IPS-20b (cell line): ENCODE data around the gene MYH16.
"Not testable (repeated sequence)": the region's sequence is repeated elsewhere in the genome, so short reads cannot be mapped to it uniquely, and the experiment has no call there.

ENCODE experiments used
- H3K27ac ChIP-seq: one replicate; pipeline ENCODE4 v1.5.1; 2013; ENCODE audit warnings: low read length
- H3K27me3 ChIP-seq: 2 replicates; pipeline ENCODE4 v1.6.1; 2013; ENCODE audit warnings: mild to moderate bottlenecking, low read length, inconsistent platforms; ENCODE audit not compliant: insufficient read depth
- H3K36me3 ChIP-seq: 2 replicates; pipeline ENCODE4 v1.6.1; 2013; ENCODE audit warnings: low read depth, mild to moderate bottlenecking, inconsistent platforms, low read length, moderate library complexity; ENCODE audit not compliant: insufficient read depth
- H3K4me1 ChIP-seq: 2 replicates; pipeline ENCODE4 v1.6.1; 2013; ENCODE audit warnings: mild to moderate bottlenecking, control low read depth, inconsistent platforms, low read length, moderate library complexity; ENCODE audit not compliant: insufficient read depth
- H3K4me3 ChIP-seq: 2 replicates; pipeline ENCODE4 v1.5.1; 2013; ENCODE audit warnings: mild to moderate bottlenecking, low read length, inconsistent platforms
- H3K9ac ChIP-seq: 2 replicates; pipeline ENCODE4 v1.6.1; 2013; ENCODE audit warnings: low read depth, mild to moderate bottlenecking, inconsistent platforms, low read length, moderate library complexity
- H3K9me3 ChIP-seq: 2 replicates; pipeline ENCODE4 v1.6.1; 2013; ENCODE audit warnings: mild to moderate bottlenecking, low read depth, low read length, inconsistent platforms; ENCODE audit not compliant: insufficient read depth

Gene MYH16

GRCh38 chr7:99326408-99326782, 53.8 kb downstream of the MYH16 start:
- no peaks in the 10 kb centered on the region for H3K36me3 ChIP-seq
- no peak overlapping the region for H3K27ac ChIP-seq
- H3K27me3 ChIP-seq, result no peaks in the 10 kb centered on the region
- no peaks in the 10 kb centered on the region for H3K9me3 ChIP-seq
- H3K4me1 ChIP-seq, result no peaks in the 10 kb centered on the region; the same call in 1 of the 2 replicates
- peak overlapping the region; percentile 93 for H3K9ac ChIP-seq
- H3K4me3 ChIP-seq, result peak overlapping the region; percentile 84

GRCh38 chr7:99330314-99330961, 57.8 kb downstream of the MYH16 start:
- H3K27ac ChIP-seq, H3K9me3 ChIP-seq, H3K27me3 ChIP-seq, H3K9ac ChIP-seq, H3K4me1 ChIP-seq, H3K4me3 ChIP-seq: not testable (repeated sequence)
- peaks cover 16% of the 10 kb centered on the region for H3K36me3 ChIP-seq

GRCh38 chr7:99331002-99331401, 58.4 kb downstream of the MYH16 start:
- Histone ChIP-seq H3K36me3 (peaks cover 21% of the 10 kb centered on the region), H3K9ac (no peak overlapping the region), H3K4me1 (no peaks in the 10 kb centered on the region; the same call in 1 of the 2 replicates), H3K27ac (no peak overlapping the region), H3K4me3 (no peak overlapping the region), H3K9me3 (no peaks in the 10 kb centered on the region), H3K27me3 (no peaks in the 10 kb centered on the region)

GRCh38 chr7:99339595-99339994, 67.0 kb downstream of the MYH16 start:
- Histone ChIP-seq H3K27me3 (no peaks in the 10 kb centered on the region), H3K4me1 (no peaks in the 10 kb centered on the region), H3K36me3 (peaks cover 56% of the 10 kb centered on the region), H3K9ac (no peak overlapping the region), H3K27ac (no peak overlapping the region), H3K4me3 (no peak overlapping the region), H3K9me3 (no peaks in the 10 kb centered on the region)

GRCh38 chr7:99340659-99341058, 68.0 kb downstream of the MYH16 start:
- no peak overlapping the region for H3K4me3 ChIP-seq
- no peak overlapping the region for H3K27ac ChIP-seq
- H3K9ac ChIP-seq, result no peak overlapping the region
- H3K4me1 ChIP-seq, result no peaks in the 10 kb centered on the region
- H3K9me3 ChIP-seq, result no peaks in the 10 kb centered on the region
- H3K27me3 ChIP-seq, result no peaks in the 10 kb centered on the region
- H3K36me3 ChIP-seq, result peaks cover 59% of the 10 kb centered on the region

- no peaks in the 10 kb centered on the region for H3K4me1 ChIP-seq
- no peaks in the 10 kb centered on the region for H3K9me3 ChIP-seq
- H3K27me3 ChIP-seq, result no peaks in the 10 kb centered on the region
- no peak overlapping the region for H3K4me3 ChIP-seq
- no peak overlapping the region for H3K27ac ChIP-seq
- H3K9ac ChIP-seq, result no peak overlapping the region
- peaks cover 63% of the 10 kb centered on the region for H3K36me3 ChIP-seq
Observed at GRCh38 chr7:99344061-99344647, 71.5 kb downstream of the MYH16 start.

GRCh38 chr7:99350641-99351040, 78.0 kb downstream of the MYH16 start:
- H3K9me3 ChIP-seq, H3K27me3 ChIP-seq, H3K9ac ChIP-seq, H3K4me3 ChIP-seq, H3K27ac ChIP-seq, H3K4me1 ChIP-seq: not testable (repeated sequence)
- H3K36me3 ChIP-seq, result peaks cover 53% of the 10 kb centered on the region

GRCh38 chr7:99352247-99352646, 79.6 kb downstream of the MYH16 start:
- peaks cover 51% of the 10 kb centered on the region for H3K36me3 ChIP-seq
- no peaks in the 10 kb centered on the region for H3K9me3 ChIP-seq
- H3K27ac ChIP-seq, result no peak overlapping the region
- H3K4me1 ChIP-seq, result no peaks in the 10 kb centered on the region
- H3K4me3 ChIP-seq, result no peak overlapping the region
- H3K27me3 ChIP-seq, result no peaks in the 10 kb centered on the region
- no peak overlapping the region for H3K9ac ChIP-seq

- Histone ChIP-seq H3K4me1 (0 out of 2 replicates have a peak, but pooled peaks cover 2% of the 10 kb centered on the region), H3K9ac (no peak overlapping the region), H3K9me3 (no peaks in the 10 kb centered on the region), H3K36me3 (peaks cover 56% of the 10 kb centered on the region), H3K27ac (no peak overlapping the region), H3K4me3 (no peak overlapping the region), H3K27me3 (no peaks in the 10 kb centered on the region)
Observed at GRCh38 chr7:99355098-99355497, 82.5 kb downstream of the MYH16 start.

GRCh38 chr7:99357701-99358490, 85.3 kb downstream of the MYH16 start:
- peaks cover 63% of the 10 kb centered on the region for H3K36me3 ChIP-seq
- H3K27ac ChIP-seq, result no peak overlapping the region

GRCh38 chr7:99358521-99358920, 85.9 kb downstream of the MYH16 start:
- not testable (repeated sequence) for H3K27me3 ChIP-seq, H3K9ac ChIP-seq
- H3K36me3 ChIP-seq, result peaks cover 69% of the 10 kb centered on the region

More at GRCh38 chr7:99357701-99358490, 85.3 kb downstream of the MYH16 start:
- H3K4me1 ChIP-seq, result 0 out of 2 replicates have a peak, but pooled peaks cover 2% of the 10 kb centered on the region
- H3K4me3 ChIP-seq, result no peak overlapping the region
- no peak overlapping the region for H3K9ac ChIP-seq
- H3K9me3 ChIP-seq, result no peaks in the 10 kb centered on the region
- no peaks in the 10 kb centered on the region for H3K27me3 ChIP-seq

More at GRCh38 chr7:99358521-99358920, 85.9 kb downstream of the MYH16 start:
- H3K4me1 ChIP-seq, H3K27ac ChIP-seq, H3K9me3 ChIP-seq, H3K4me3 ChIP-seq: not testable (repeated sequence)
